ENCODE results near the gene VPS18. TPM values are rescaled to one million over a fixed set of nuclear protein-coding genes. Genes with fewer than 3 reads are reported as not detected.

VPS18 gene
- total RNA-seq, 1 experiment from 2014 or later = 20.5 TPM

DNA sequence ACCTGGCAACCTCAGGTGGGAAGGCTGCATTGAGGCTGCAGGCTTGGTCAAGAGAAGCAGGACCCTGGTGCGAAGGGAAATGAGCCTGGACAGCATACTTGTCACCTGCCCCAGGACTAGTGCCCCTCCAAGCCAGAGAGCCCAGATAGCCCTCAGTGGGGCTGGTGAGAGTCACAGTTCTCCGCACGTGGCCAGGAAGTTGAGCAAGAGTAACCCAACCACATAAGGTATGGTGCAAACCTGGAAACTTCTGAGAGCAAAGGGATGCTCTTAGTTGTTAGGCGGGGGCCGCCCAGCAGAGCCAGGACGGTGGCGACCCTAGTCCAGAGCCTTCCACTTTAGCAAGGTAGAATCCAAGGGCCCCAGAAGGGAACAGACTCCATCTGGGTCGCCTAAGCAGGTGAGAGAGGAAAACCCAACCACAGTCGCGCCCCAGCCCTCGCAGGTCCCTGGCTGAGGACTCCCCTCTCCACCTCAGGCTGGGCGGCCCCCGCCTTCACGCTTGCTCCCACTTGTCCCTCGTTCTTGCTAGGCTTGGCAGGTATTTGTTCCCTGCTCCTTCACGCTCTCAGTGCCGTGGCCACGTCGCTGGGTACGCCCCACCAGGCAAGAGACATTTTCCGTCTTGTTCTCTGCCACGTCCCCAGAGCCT is 1.1 kb upstream of the VPS18 start:
- in situ Hi-C loops (cut with HindIII; ENCODE audit: low pct_unique_long_range_greater_than_20kb, low sequenced_read_pairs) = no loop called here
- DNase-seq (ENCODE audit: low read depth) = no peak

DNA sequence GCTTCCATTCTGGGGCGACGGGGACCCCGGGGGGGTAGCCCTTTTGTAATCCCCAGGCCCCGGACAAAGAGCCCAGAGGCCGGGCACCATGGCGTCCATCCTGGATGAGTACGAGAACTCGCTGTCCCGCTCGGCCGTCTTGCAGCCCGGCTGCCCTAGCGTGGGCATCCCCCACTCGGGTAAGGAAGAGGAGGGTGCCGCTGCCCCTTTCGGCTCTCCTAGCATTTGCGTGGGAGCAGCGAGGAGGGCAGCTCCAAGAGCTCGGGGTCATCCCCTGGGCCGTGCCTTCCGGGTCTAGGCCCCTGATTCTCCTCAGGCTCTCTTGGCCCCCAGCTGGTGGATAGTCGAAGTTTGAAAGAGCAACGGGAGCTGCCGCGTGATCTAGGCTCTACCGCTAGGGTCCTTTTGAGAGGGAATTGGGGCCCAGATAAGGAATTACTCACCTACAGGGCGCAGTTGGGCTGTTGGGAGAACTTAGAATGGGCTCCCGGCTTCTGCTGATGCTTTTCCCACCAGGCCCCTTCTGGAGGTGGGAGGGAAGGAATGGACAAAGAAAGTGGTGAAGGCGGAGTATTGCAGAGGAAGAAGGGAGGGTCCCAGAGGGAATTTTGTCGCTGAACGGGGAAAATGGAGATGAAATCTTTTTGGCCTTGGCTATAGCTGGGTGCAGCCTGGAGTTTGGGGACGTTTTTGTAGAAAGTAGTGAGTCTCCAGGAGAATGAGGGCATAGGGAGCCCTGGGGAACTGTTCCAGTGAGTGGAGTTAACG is 615 bp downstream of the VPS18 start:
- DNase-seq (ENCODE audit: low read depth) = peak; percentile 62

DNA sequence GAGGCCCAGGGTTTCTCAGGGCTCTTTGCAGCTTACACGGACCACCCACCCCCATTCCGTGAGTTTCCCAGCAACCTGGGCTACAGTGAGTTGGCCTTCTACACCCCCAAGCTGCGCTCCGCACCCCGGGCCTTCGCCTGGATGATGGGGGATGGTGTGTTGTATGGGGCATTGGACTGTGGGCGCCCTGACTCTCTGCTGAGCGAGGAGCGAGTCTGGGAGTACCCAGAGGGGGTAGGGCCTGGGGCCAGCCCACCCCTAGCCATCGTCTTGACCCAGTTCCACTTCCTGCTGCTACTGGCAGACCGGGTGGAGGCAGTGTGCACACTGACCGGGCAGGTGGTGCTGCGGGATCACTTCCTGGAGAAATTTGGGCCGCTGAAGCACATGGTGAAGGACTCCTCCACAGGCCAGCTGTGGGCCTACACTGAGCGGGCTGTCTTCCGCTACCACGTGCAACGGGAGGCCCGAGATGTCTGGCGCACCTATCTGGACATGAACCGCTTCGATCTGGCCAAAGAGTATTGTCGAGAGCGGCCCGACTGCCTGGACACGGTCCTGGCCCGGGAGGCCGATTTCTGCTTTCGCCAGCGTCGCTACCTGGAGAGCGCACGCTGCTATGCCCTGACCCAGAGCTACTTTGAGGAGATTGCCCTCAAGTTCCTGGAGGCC is 5.4 kb downstream of the VPS18 start:
- in situ Hi-C loops (cut with HindIII; ENCODE audit: low pct_unique_long_range_greater_than_20kb, low sequenced_read_pairs) = no loop called here
- DNase-seq (ENCODE audit: low read depth) = no peak

More for the DNA sequence above, 615 bp downstream of the VPS18 start:
- in situ Hi-C loops (cut with HindIII; ENCODE audit: low pct_unique_long_range_greater_than_20kb, low sequenced_read_pairs) = no loop called here

DNA sequence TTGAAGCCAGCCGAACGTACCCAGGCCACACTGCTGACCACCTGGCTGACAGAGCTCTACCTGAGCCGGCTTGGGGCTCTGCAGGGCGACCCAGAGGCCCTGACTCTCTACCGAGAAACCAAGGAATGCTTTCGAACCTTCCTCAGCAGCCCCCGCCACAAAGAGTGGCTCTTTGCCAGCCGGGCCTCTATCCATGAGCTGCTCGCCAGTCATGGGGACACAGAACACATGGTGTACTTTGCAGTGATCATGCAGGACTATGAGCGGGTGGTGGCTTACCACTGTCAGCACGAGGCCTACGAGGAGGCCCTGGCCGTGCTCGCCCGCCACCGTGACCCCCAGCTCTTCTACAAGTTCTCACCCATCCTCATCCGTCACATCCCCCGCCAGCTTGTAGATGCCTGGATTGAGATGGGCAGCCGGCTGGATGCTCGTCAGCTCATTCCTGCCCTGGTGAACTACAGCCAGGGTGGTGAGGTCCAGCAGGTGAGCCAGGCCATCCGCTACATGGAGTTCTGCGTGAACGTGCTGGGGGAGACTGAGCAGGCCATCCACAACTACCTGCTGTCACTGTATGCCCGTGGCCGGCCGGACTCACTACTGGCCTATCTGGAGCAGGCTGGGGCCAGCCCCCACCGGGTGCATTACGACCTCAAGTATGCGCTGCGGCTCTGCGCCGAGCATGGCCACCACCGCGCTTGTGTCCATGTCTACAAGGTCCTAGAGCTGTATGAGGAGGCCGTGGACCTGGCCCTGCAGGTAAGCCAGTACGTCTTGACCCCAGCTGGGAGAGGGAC is 6.2 kb downstream of the VPS18 start:
- DNase-seq (ENCODE audit: low read depth) = no peak
- in situ Hi-C loops (cut with HindIII; ENCODE audit: low pct_unique_long_range_greater_than_20kb, low sequenced_read_pairs) = no loop called here

DNA sequence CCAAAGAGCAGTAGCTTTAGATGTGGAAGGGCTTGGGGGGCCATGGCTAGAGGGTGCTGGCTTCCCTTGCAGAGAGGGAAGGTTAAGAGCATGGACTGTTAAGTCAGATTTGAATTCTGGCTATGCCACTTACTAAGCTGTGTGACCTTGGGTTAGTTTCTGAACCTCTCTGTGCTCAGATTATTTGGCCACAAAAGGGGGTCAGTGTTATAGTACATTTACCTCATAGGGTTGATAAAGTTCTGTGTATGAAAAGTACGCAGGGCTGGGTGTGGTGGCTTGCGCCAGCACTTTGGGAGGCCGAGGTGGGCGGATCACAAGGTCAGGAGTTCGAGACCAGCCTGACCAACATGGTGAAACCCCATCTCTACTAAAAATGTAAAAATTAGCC is 6.8 kb downstream of the VPS18 start:
- DNase-seq (ENCODE audit: low read depth) = no peak
- in situ Hi-C loops (cut with HindIII; ENCODE audit: low pct_unique_long_range_greater_than_20kb, low sequenced_read_pairs) = no loop called here

DNA sequence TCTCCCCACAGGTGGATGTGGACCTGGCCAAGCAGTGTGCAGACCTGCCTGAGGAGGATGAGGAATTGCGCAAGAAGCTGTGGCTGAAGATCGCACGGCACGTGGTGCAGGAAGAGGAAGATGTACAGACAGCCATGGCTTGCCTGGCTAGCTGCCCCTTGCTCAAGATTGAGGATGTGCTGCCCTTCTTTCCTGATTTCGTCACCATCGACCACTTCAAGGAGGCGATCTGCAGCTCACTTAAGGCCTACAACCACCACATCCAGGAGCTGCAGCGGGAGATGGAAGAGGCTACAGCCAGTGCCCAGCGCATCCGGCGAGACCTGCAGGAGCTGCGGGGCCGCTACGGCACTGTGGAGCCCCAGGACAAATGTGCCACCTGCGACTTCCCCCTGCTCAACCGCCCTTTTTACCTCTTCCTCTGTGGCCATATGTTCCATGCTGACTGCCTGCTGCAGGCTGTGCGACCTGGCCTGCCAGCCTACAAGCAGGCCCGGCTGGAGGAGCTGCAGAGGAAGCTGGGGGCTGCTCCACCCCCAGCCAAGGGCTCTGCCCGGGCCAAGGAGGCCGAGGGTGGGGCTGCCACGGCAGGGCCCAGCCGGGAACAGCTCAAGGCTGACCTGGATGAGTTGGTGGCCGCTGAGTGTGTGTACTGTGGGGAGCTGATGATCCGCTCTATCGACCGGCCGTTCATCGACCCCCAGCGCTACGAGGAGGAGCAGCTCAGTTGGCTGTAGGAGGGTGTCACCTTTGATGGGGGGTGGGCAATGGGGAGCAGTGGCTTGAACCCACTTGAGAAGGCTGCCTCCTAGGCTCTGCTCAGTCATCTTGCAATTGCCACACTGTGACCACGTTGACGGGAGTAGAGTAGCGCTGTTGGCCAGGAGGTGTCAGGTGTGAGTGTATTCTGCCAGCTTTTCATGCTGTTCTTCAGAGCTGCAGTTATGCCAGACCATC is 8.6 kb downstream of the VPS18 start:
- in situ Hi-C loops (cut with HindIII; ENCODE audit: low pct_unique_long_range_greater_than_20kb, low sequenced_read_pairs) = no loop called here
- DNase-seq (ENCODE audit: low read depth) = no peak

DNA sequence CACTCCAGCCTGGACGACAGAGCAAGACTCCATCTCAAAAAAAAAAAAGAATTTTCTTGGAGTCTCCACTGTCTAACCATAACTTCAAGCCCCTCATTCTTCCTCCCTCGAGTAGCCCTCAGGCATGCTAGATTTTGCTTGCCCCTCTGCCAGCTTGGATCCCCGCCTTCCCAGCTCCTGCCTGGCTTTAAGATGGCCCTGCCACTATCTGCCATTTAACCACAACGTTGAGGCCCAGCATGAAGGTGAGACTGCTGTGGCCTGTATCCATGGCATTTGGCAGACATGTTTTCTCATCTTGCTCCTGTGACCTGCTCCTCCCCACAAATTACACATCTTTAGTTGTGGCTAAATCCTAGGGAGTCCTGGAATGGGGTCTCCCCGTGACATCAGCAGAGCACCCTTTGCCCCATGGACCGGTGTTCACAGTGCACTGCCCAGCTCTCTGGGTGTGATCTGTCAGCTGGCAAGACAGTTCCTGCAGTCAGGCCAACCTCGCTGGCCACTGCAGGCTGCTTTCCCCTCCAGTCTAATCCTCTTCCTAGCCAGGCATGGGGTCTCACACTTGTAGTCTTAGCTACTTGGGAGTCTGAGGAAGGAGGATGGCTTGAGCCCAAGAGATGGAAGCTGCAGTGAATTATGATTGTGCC is 10.4 kb downstream of the VPS18 start:
- in situ Hi-C loops (cut with HindIII; ENCODE audit: low pct_unique_long_range_greater_than_20kb, low sequenced_read_pairs) = no loop called here
- no peak for DNase-seq (ENCODE audit: low read depth)

DNA sequence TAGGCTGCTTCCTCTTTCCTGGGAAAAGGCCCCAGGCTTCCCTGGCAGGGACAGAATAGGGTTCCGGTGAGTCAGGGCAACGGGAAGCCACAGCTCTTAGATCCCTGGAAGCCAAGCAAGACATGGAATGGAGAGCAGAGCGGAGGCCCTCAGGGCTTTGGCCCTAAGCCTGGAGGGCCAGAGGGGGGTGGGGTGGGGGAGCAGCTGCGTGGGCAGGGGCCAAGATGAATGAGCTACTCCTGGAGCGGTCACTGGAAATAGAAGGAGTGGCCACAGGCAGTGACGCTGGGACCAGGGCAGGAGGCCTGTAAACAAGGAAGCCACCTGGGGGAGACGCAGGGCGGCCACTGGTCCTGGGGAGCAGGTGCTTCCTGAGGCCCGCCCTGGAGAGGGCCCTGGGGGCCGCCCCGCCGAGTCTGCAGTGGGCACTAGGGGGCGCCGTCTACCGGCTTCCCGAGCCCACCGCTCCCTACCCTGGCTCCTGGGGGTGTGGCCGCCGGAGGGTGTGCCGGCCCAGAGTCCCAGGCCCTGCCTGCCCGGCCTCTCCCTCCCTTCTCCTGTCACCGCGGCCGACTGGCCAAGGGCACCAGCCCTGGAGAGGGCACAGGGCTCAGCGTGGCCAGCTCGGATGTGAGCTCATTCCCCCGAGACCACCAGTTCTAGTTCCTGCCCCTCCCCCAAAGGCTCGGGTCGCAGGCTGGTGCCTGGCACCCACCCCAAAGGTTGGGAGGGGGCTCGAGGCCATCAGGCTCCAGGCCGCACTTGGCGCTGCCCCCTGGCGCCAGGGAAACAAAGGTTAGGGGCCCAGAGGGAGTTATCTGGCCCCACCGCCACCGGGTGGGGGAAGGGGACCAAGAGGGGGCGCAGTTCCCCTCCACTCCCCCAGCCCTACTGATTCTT is 12.1 kb downstream of the VPS18 start:
- peak; percentile 90 for DNase-seq (ENCODE audit: low read depth)
- in situ Hi-C loops (cut with HindIII; ENCODE audit: low pct_unique_long_range_greater_than_20kb, low sequenced_read_pairs) = no loop called here

DNA sequence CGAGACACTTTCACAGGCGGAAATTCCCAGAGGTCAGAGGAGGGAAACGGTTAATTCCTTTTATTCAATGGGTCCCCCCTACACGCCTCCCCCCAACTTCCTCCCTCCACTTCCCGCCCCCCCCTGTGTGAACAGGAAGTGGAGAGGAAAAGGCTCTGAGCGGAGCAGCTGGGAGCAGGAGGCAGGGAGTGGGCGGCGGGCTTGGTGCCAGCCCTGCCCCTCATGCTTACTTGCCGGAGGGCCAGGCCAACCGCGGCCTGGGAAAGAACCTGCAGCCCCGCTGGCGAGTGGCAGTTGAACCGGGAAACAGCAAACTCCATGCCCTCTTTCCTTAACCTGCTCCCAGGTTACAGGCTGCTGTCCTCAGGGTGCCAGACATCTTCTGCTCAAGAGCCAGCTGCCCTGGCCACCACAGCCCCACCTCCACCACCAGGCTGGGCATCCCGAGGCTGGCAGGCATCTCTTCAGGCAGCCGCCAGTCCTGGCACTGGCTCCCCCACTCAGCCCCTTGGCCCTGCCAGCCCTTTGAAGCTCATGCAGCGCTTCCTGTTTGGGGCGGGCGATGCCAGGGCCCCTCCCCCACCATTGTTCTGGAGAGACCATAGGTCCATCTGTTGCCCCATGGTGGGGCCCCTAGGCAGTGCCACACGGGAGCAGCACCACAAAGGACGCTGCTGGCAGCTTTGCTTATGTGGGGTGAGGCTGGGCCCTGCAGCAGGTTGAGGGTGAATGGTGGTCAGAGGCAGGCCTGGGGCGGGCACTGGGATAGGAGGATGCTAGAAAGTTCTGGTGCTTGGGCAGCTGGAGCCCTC is 12.9 kb downstream of the VPS18 start:
- in situ Hi-C loops (cut with HindIII; ENCODE audit: low pct_unique_long_range_greater_than_20kb, low sequenced_read_pairs) = no loop called here

DNA sequence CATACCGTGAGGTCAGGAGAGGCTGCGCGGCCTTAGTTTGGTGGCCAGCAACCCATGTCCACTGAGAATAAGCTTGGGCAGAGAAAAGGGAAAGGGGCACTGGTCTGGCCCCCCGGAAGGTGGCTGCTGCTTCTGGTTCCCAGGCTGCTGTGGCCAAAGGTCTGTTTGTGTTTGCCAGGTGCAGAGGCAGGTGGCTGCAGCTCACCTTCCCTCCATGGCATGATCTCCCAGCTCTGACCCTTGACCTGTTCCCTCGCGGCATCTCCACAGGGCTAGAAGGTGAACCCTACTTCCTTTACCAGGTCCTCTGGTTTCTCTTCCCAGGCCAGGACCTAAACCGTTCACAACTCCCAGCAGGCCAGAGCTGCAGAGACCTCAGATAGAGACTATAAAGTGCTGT is 13.8 kb downstream of the VPS18 start:
- DNase-seq (ENCODE audit: low read depth) = no peak
- in situ Hi-C loops (cut with HindIII; ENCODE audit: low pct_unique_long_range_greater_than_20kb, low sequenced_read_pairs) = no loop called here

More for the DNA sequence above, 12.9 kb downstream of the VPS18 start:
- DNase-seq (ENCODE audit: low read depth) = no peak

DNA sequence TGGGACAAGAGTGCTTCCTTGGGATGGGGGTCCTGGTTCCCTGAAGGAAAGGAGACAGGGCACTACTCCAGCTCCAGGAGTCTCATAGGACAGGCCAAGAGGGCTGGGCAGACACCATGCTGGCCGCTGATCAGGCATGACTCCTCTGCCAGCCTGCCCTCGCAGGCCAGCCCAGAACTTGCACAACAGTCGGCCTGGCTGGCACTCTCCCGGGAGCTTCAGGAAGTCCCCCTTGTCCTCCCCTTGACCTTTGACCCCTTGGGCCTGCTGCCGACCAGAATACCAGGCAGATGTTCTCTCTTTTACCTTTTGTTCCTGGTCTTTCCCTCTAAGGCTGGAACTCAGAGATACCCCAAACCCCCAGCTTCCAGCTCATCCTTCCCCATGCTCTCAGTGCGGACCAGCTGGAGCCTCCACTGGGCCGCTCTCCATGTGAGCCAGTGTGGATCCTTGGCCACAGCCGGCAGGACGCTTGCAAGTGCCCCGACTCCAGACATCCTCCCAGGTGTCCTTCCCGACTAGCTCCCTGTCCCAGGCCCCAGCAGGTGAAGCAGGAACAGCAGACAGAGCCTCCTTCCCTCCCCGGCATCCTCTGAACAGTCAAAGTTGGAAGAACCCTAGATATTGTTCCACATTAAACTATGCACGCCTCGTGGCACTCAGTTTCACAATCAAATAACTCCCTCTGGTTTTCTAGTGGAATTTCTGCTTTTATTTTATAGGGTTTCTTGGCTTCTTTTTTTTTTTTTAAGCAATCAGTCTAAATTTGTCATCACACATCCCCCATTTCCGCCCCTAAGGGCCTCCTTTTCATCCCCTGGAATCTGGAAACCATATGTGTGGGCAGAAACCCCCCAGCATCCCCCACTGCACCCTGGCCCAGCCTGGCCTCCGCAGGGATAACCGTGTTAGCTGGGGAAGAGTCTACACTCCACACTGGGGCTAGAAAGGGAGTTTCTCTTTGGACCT is 15.7 kb downstream of the VPS18 start:
- in situ Hi-C loops (cut with HindIII; ENCODE audit: low pct_unique_long_range_greater_than_20kb, low sequenced_read_pairs) = no loop called here
- no peak for DNase-seq (ENCODE audit: low read depth)

DNA sequence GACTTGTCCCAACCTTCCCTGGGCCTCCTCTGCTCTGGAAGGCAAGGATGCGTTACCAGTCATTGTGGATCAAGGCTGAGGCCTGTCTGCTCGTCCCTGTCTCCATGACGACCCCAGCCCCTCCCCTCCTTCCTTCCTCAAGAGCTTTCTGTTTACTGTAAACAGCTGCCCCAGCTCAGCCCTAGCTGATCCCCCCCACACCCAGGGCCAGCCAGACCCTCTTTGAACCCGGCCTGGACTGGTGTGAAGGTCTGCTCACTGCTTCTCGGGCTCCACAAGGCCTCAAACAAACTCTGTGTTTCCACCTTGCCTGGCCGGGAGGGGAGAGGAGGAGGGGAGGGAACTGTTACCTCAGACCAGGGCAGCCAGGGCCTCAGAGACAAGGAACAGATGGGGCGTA is 16.9 kb downstream of the VPS18 start:
- DNase-seq (ENCODE audit: low read depth) = no peak
- in situ Hi-C loops (cut with HindIII; ENCODE audit: low pct_unique_long_range_greater_than_20kb, low sequenced_read_pairs) = no loop called here

DNA sequence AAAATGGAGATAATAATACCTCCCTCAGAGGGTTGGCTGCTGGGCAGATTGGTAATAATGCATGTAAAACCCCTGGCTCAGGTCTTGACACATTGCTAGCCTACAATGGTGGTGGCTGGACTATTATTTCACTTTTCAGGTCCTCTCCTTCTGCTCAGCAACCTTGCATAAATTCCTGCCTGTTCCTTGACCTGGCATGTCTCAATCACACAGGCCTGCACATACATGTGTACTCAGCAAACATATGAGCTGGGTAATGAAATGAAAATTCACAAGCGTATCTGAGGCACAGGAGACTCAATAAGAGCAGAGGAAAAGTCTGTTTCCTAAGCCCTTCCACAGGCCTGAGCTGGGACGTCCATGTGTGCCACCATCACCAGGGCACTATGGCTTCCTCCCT is 17.4 kb downstream of the VPS18 start:
- no peak for DNase-seq (ENCODE audit: low read depth)
- in situ Hi-C loops (cut with HindIII; ENCODE audit: low pct_unique_long_range_greater_than_20kb, low sequenced_read_pairs) = no loop called here

DNA sequence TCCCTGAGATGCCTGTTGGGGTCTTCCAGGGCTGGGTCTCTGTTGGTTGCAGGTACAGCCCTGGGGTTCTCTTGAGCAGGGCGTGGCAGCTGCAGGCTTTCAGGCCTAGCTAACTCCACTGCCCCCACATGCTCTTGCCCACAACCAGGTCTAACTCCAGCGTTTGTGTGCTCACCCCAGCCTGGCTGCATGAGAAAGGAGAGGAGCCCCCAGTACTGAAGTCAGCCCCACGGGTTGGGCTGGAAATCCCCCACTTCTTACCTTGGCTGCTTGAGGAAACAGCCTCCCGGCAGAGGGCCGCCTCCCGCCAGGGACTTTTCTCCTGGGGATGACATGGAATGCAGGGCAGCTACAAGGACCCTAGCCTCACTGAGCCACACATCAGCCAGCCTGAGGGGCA is 18.2 kb downstream of the VPS18 start:
- in situ Hi-C loops (cut with HindIII; ENCODE audit: low pct_unique_long_range_greater_than_20kb, low sequenced_read_pairs) = no loop called here
- DNase-seq (ENCODE audit: low read depth) = no peak

DNA sequence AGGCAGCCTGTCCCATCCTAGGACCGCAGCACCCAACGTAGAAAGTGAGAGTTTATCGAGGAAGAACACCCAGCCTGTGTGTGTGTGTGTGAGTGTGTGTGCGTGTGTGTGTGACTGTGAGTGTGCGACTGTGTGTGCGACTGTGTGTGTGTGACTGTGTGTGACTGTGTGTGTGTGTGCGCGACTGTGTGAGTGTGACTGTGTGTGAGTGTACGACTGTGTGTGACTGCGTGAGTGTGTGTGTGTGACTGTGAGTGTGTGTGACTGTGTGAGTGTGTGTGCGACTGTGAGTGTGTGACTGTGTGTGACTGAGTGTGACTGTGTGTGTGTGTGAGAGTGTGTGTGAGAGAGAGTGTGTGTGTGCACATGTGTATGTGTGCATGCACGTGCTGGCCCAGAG is 19.8 kb downstream of the VPS18 start:
- DNase-seq (ENCODE audit: low read depth) = no peak
- in situ Hi-C loops (cut with HindIII; ENCODE audit: low pct_unique_long_range_greater_than_20kb, low sequenced_read_pairs) = no loop called here
